Activated naive CD8-positive, alpha-beta T cell (primary cell): ENCODE data around the gene HMBS.

Experiments
- H3K27ac Mint-ChIP-seq: one replicate; pipeline ENCODE4 v1.8.0; 2021; ENCODE audit warnings: mixed read lengths
- H3K27me3 Mint-ChIP-seq: one replicate; pipeline ENCODE4 v1.8.0; 2021; ENCODE audit warnings: mixed read lengths
- H3K36me3 Mint-ChIP-seq: one replicate; pipeline ENCODE4 v1.8.0; 2021; ENCODE audit warnings: mixed read lengths
- H3K4me1 Mint-ChIP-seq: one replicate; pipeline ENCODE4 v1.8.0; 2021; ENCODE audit warnings: low read depth, mixed read lengths
- H3K4me3 Mint-ChIP-seq: one replicate; pipeline ENCODE4 v1.8.0; 2021; ENCODE audit warnings: mild to moderate bottlenecking, mixed read lengths
- H3K9me3 Mint-ChIP-seq: one replicate; pipeline ENCODE4 v1.8.0; 2021; ENCODE audit warnings: low read depth, mixed read lengths

HMBS gene

GRCh38 chr11:119103793-119104192 lies 19.1 kb downstream of the HMBS start:
- H3K27ac Mint-ChIP-seq: peak overlapping the region; percentile 81
- peak overlapping the region; percentile 98 for H3K4me3 Mint-ChIP-seq
- H3K4me1 Mint-ChIP-seq: peaks cover 48% of the 10 kb centered on the region
- H3K27me3 Mint-ChIP-seq: no peaks in the 10 kb centered on the region
- H3K9me3 Mint-ChIP-seq: no peaks in the 10 kb centered on the region
- H3K36me3 Mint-ChIP-seq: peaks cover 3% of the 10 kb centered on the region

GRCh38 chr11:119106564-119107537 lies 22.2 kb downstream of the HMBS start, which contains the start of gene C2CD2L:
Gene C2CD2L, plus strand, starts transcription at chr11:119107344. Its CDS starts 398 bp downstream, at chr11:119107742.
- Mint-ChIP-seq H3K36me3 (peaks cover 8% of the 10 kb centered on the region), H3K27me3 (no peaks in the 10 kb centered on the region), H3K9me3 (no peaks in the 10 kb centered on the region), H3K27ac (peak within 1 kb of the TSS; percentile 84), H3K4me1 (peaks cover 55% of the 10 kb centered on the region), H3K4me3 (peak within 1 kb of the TSS; percentile 94)

- H3K4me1 Mint-ChIP-seq: peaks cover 48% of the 10 kb centered on the region
- H3K36me3 Mint-ChIP-seq: peaks cover 9% of the 10 kb centered on the region
- H3K27ac Mint-ChIP-seq: peak overlapping the region; percentile 76
- no peaks in the 10 kb centered on the region for H3K9me3 Mint-ChIP-seq
- H3K4me3 Mint-ChIP-seq: peak overlapping the region; percentile 94
- H3K27me3 Mint-ChIP-seq: no peaks in the 10 kb centered on the region
These were observed 23.0 kb downstream of the HMBS start for GRCh38 chr11:119107538-119108145.

- H3K9me3 Mint-ChIP-seq: no peaks in the 10 kb centered on the region
- peaks cover 9% of the 10 kb centered on the region for H3K36me3 Mint-ChIP-seq
- H3K27me3 Mint-ChIP-seq: no peaks in the 10 kb centered on the region
- H3K4me1 Mint-ChIP-seq: peaks cover 50% of the 10 kb centered on the region
- H3K4me3 Mint-ChIP-seq: peak overlapping the region; percentile 94
- H3K27ac Mint-ChIP-seq: peak overlapping the region; percentile 76
These were observed 23.6 kb downstream of the HMBS start for GRCh38 chr11:119108146-119108856.

GRCh38 chr11:119108857-119109221 lies 24.2 kb downstream of the HMBS start:
- peak overlapping the region; percentile 76 for H3K27ac Mint-ChIP-seq
- no peaks in the 10 kb centered on the region for H3K9me3 Mint-ChIP-seq
- no peaks in the 10 kb centered on the region for H3K27me3 Mint-ChIP-seq
- peaks cover 9% of the 10 kb centered on the region for H3K36me3 Mint-ChIP-seq
- H3K4me1 Mint-ChIP-seq: peaks cover 48% of the 10 kb centered on the region
- peak overlapping the region; percentile 94 for H3K4me3 Mint-ChIP-seq

GRCh38 chr11:119109843-119110242 lies 25.2 kb downstream of the HMBS start:
- peaks cover 9% of the 10 kb centered on the region for H3K36me3 Mint-ChIP-seq
- peak overlapping the region; percentile 81 for H3K27ac Mint-ChIP-seq
- no peaks in the 10 kb centered on the region for H3K9me3 Mint-ChIP-seq
- no peaks in the 10 kb centered on the region for H3K27me3 Mint-ChIP-seq
- peak overlapping the region; percentile 94 for H3K4me3 Mint-ChIP-seq
- H3K4me1 Mint-ChIP-seq: peaks cover 48% of the 10 kb centered on the region

GRCh38 chr11:119110439-119110838 lies 25.8 kb downstream of the HMBS start:
- H3K36me3 Mint-ChIP-seq: peaks cover 13% of the 10 kb centered on the region
- H3K27me3 Mint-ChIP-seq: no peaks in the 10 kb centered on the region
- H3K4me3 Mint-ChIP-seq: peak overlapping the region; percentile 9
- H3K9me3 Mint-ChIP-seq: no peaks in the 10 kb centered on the region
- H3K4me1 Mint-ChIP-seq: peaks cover 49% of the 10 kb centered on the region
- peak overlapping the region; percentile 81 for H3K27ac Mint-ChIP-seq

GRCh38 chr11:119111361-119111925 lies 26.8 kb downstream of the HMBS start:
- Mint-ChIP-seq H3K36me3 (peaks cover 17% of the 10 kb centered on the region), H3K27me3 (no peaks in the 10 kb centered on the region), H3K4me1 (peaks cover 54% of the 10 kb centered on the region), H3K9me3 (no peaks in the 10 kb centered on the region), H3K27ac (peak overlapping the region; percentile 38), H3K4me3 (no peak overlapping the region)

GRCh38 chr11:119112314-119113020 lies 27.8 kb downstream of the HMBS start:
- Mint-ChIP-seq H3K9me3 (no peaks in the 10 kb centered on the region), H3K4me1 (peaks cover 53% of the 10 kb centered on the region), H3K27me3 (no peaks in the 10 kb centered on the region), H3K27ac (peak overlapping the region; percentile 52), H3K36me3 (peaks cover 17% of the 10 kb centered on the region), H3K4me3 (no peak overlapping the region)

- Mint-ChIP-seq H3K27ac (peak overlapping the region; percentile 72), H3K9me3 (no peaks in the 10 kb centered on the region), H3K4me3 (no peak overlapping the region), H3K27me3 (no peaks in the 10 kb centered on the region), H3K36me3 (peaks cover 17% of the 10 kb centered on the region), H3K4me1 (peaks cover 48% of the 10 kb centered on the region)
These were observed 29.0 kb downstream of the HMBS start for GRCh38 chr11:119113716-119114115.

GRCh38 chr11:119114351-119114750 lies 29.7 kb downstream of the HMBS start:
- H3K9me3 Mint-ChIP-seq: no peaks in the 10 kb centered on the region
- H3K27ac Mint-ChIP-seq: peak overlapping the region; percentile 72
- H3K4me1 Mint-ChIP-seq: peaks cover 41% of the 10 kb centered on the region
- H3K36me3 Mint-ChIP-seq: peaks cover 17% of the 10 kb centered on the region
- H3K27me3 Mint-ChIP-seq: no peaks in the 10 kb centered on the region
- H3K4me3 Mint-ChIP-seq: no peak overlapping the region

GRCh38 chr11:119115484-119116234 lies 31.0 kb downstream of the HMBS start:
- Mint-ChIP-seq H3K4me1 (peaks cover 37% of the 10 kb centered on the region), H3K27me3 (no peaks in the 10 kb centered on the region), H3K4me3 (peak overlapping the region; percentile 83), H3K36me3 (peaks cover 14% of the 10 kb centered on the region), H3K27ac (peak overlapping the region; percentile 98), H3K9me3 (no peaks in the 10 kb centered on the region)

GRCh38 chr11:119116235-119116594 lies 31.5 kb downstream of the HMBS start:
- H3K9me3 Mint-ChIP-seq: no peaks in the 10 kb centered on the region
- H3K36me3 Mint-ChIP-seq: peaks cover 14% of the 10 kb centered on the region
- peak overlapping the region; percentile 83 for H3K4me3 Mint-ChIP-seq
- H3K27me3 Mint-ChIP-seq: no peaks in the 10 kb centered on the region
- peak overlapping the region; percentile 98 for H3K27ac Mint-ChIP-seq
- H3K4me1 Mint-ChIP-seq: peaks cover 40% of the 10 kb centered on the region
